ENCODE measurements around the gene CACNG8. TPM values are rescaled to one million over a fixed set of nuclear protein-coding genes. Genes with fewer than 3 reads are reported as not detected.

Gene CACNG8
- polyA plus RNA-seq, 3 donors = 0.02 to 0.34 (median 0.04) TPM

GRCh38 chr19:53958823-53959757 is 3.6 kb upstream of the CACNG8 start:
- H3K27ac ChIP-seq (ENCODE audit: low read depth, low read length) = no peak overlapping the region
- 0 to 3% (median 3%) methylated on average over 19 to 22 of the region's 22 CpGs for WGBS, 3 donors

GRCh38 chr19:53960187-53960586 is 2.5 kb upstream of the CACNG8 start:
- 4 to 6% (median 5%) methylated on average over 10 of the region's 10 CpGs for WGBS, 3 donors

GRCh38 chr19:53960886-53961285 is 1.9 kb upstream of the CACNG8 start:
- WGBS, 3 donors = 3 to 9% (median 7%) methylated on average over 8 of the region's 8 CpGs
- H3K27ac ChIP-seq (ENCODE audit: low read depth, low read length) = no peak overlapping the region

More at GRCh38 chr19:53960187-53960586, 2.5 kb upstream of the CACNG8 start:
- H3K27ac ChIP-seq (ENCODE audit: low read depth, low read length) = no peak overlapping the region

- WGBS, 3 donors = 2 to 4% (median 3%) methylated on average over 31 to 32 of the region's 32 CpGs
- H3K27ac ChIP-seq (ENCODE audit: low read depth, low read length) = no peak overlapping the region
Measured at GRCh38 chr19:53961523-53962356, 997 bp upstream of the CACNG8 start.

- no peak overlapping the region for H3K27ac ChIP-seq (ENCODE audit: low read depth, low read length)
- WGBS, 3 donors = 41 to 58% (median 51%) methylated on average over 11 of the region's 11 CpGs
Measured at GRCh38 chr19:53965091-53965490, 2.4 kb downstream of the CACNG8 start.

GRCh38 chr19:53966931-53967330 is 4.2 kb downstream of the CACNG8 start:
- no peak overlapping the region for H3K27ac ChIP-seq (ENCODE audit: low read depth, low read length)
- 57 to 79% (median 77%) methylated on average over 7 of the region's 7 CpGs for WGBS, 3 donors

- WGBS, 3 donors = 74 to 94% (median 89%) methylated on average over 6 of the region's 6 CpGs
- no peak overlapping the region for H3K27ac ChIP-seq (ENCODE audit: low read depth, low read length)
Measured at GRCh38 chr19:53969366-53969765, 6.6 kb downstream of the CACNG8 start.

GRCh38 chr19:53971673-53972072 is 8.9 kb downstream of the CACNG8 start:
- 41 to 52% (median 52%) methylated on average over 10 of the region's 10 CpGs for WGBS, 3 donors
- H3K27ac ChIP-seq (ENCODE audit: low read depth, low read length) = no peak overlapping the region

GRCh38 chr19:53977429-53977990 is 14.8 kb downstream of the CACNG8 start:
- no peak overlapping the region for H3K27ac ChIP-seq (ENCODE audit: low read depth, low read length)
- WGBS, 3 donors = 2 to 3% (median 2%) methylated on average over 9 of the region's 9 CpGs

- no peak overlapping the region for H3K27ac ChIP-seq (ENCODE audit: low read depth, low read length)
Measured at GRCh38 chr19:53977991-53978731, 15.4 kb downstream of the CACNG8 start.

GRCh38 chr19:53978975-53979801 is 16.5 kb downstream of the CACNG8 start:
- no peak overlapping the region for H3K27ac ChIP-seq (ENCODE audit: low read depth, low read length)
- WGBS, 3 donors = 3 to 7% (median 5%) methylated on average over 14 to 19 of the region's 19 CpGs

More at GRCh38 chr19:53977991-53978731, 15.4 kb downstream of the CACNG8 start:
- WGBS, 3 donors = 3 to 7% (median 3%) methylated on average over 52 to 54 of the region's 54 CpGs

- H3K27ac ChIP-seq (ENCODE audit: low read depth, low read length) = no peak overlapping the region
- WGBS, 3 donors = 15 to 41% (median 36%) methylated on average over 20 of the region's 20 CpGs
Measured at GRCh38 chr19:53980539-53981375, 18.0 kb downstream of the CACNG8 start.

GRCh38 chr19:53981376-53981951 is 18.7 kb downstream of the CACNG8 start:
- WGBS, 3 donors = 60 to 83% (median 67%) methylated on average over 13 of the region's 13 CpGs
- H3K27ac ChIP-seq (ENCODE audit: low read depth, low read length) = no peak overlapping the region

GRCh38 chr19:53982001-53982451 is 19.3 kb downstream of the CACNG8 start:
- H3K27ac ChIP-seq (ENCODE audit: low read depth, low read length) = no peak overlapping the region
- 0 to 9% (median 6%) methylated on average over 53 to 62 of the region's 62 CpGs for WGBS, 3 donors

GRCh38 chr19:53982611-53983010 is 19.9 kb downstream of the CACNG8 start:
- 1% methylated on average over 23 to 56 of the region's 61 CpGs for WGBS, 3 donors
- H3K27ac ChIP-seq (ENCODE audit: low read depth, low read length) = no peak overlapping the region
